Neural cell (in vitro differentiated cells): Measurements from ENCODE around the gene SIRT3.

Experiments
- EZH2 ChIP-seq: fragments of 200-600, 300-800 bp; shearing (Covaris generic), sonication (generic); IDR thresholded peaks from 2 replicates; pipeline ENCODE4 v1.6.1; 2014; ENCODE audit warnings: antibody characterized with exemption, low read length, borderline replicate concordance, mild to moderate bottlenecking; ENCODE audit not compliant: insufficient read depth, poor library complexity, severe bottlenecking
- POLR2AphosphoS5 ChIP-seq: IDR thresholded peaks from 2 replicates; pipeline ENCODE4 v1.6.1; 2012
- TAF1 ChIP-seq: IDR thresholded peaks from 2 replicates; pipeline ENCODE4 v1.6.1; 2012; ENCODE audit warnings: low read depth
- TF ChIP-seq, protein P1 (sequence below): fragments of 450-650 bp; IDR thresholded peaks from 2 replicates; pipeline ENCODE4 v1.5.1; 2014; ENCODE audit warnings: antibody characterized with exemption, mild to moderate bottlenecking, moderate library complexity; ENCODE audit not compliant: poor library complexity, severe bottlenecking
- TF ChIP-seq, protein P2 (sequence below): IDR thresholded peaks from 2 replicates; pipeline ENCODE4 v1.6.1; 2012; ENCODE audit warnings: borderline replicate concordance

DNA sequence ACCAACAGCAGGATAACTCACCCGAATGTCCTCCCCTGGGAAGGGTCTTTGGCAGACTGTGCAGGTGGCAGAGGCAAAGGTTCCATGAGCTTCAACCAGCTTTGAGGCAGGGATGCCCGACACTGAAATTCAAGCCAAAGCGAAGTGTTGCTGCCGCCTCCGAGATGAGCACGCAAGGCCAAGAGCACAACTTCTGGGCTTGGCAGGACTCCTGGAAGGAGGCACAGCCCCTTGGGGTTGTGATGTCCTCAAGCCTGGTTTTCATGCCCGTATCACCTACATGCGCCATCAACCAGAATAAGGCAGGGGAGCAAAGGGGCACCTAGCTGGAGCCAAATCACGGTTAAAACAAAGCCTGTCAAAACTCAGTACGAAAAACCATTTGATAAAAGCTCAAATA lies 5.7 kb downstream of the SIRT3 start:
- TF ChIP-seq, protein P1, sequence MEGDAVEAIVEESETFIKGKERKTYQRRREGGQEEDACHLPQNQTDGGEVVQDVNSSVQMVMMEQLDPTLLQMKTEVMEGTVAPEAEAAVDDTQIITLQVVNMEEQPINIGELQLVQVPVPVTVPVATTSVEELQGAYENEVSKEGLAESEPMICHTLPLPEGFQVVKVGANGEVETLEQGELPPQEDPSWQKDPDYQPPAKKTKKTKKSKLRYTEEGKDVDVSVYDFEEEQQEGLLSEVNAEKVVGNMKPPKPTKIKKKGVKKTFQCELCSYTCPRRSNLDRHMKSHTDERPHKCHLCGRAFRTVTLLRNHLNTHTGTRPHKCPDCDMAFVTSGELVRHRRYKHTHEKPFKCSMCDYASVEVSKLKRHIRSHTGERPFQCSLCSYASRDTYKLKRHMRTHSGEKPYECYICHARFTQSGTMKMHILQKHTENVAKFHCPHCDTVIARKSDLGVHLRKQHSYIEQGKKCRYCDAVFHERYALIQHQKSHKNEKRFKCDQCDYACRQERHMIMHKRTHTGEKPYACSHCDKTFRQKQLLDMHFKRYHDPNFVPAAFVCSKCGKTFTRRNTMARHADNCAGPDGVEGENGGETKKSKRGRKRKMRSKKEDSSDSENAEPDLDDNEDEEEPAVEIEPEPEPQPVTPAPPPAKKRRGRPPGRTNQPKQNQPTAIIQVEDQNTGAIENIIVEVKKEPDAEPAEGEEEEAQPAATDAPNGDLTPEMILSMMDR = no peak
- TF ChIP-seq POLR2AphosphoS5 (no peak), EZH2 (no peak), TAF1 (no peak)
- TF ChIP-seq, protein P2, sequence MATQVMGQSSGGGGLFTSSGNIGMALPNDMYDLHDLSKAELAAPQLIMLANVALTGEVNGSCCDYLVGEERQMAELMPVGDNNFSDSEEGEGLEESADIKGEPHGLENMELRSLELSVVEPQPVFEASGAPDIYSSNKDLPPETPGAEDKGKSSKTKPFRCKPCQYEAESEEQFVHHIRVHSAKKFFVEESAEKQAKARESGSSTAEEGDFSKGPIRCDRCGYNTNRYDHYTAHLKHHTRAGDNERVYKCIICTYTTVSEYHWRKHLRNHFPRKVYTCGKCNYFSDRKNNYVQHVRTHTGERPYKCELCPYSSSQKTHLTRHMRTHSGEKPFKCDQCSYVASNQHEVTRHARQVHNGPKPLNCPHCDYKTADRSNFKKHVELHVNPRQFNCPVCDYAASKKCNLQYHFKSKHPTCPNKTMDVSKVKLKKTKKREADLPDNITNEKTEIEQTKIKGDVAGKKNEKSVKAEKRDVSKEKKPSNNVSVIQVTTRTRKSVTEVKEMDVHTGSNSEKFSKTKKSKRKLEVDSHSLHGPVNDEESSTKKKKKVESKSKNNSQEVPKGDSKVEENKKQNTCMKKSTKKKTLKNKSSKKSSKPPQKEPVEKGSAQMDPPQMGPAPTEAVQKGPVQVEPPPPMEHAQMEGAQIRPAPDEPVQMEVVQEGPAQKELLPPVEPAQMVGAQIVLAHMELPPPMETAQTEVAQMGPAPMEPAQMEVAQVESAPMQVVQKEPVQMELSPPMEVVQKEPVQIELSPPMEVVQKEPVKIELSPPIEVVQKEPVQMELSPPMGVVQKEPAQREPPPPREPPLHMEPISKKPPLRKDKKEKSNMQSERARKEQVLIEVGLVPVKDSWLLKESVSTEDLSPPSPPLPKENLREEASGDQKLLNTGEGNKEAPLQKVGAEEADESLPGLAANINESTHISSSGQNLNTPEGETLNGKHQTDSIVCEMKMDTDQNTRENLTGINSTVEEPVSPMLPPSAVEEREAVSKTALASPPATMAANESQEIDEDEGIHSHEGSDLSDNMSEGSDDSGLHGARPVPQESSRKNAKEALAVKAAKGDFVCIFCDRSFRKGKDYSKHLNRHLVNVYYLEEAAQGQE = no peak
